Stimulated activated CD4-positive, alpha-beta T cell treated with anti-CD3 and anti-CD28 coated beads, Interleukin-4, amount 100 ng/mL, for 1 hour (primary cell): Measurements from ENCODE around the gene KCNK3.

Experiments used
- DNase-seq: peaks from one replicate; pipeline ENCODE4 v3.0.0-alpha.2; 2020

Gene KCNK3

GRCh38 chr2:26715528-26716270 lies 23.2 kb downstream of the KCNK3 start:
- no peak for DNase-seq

DNA sequence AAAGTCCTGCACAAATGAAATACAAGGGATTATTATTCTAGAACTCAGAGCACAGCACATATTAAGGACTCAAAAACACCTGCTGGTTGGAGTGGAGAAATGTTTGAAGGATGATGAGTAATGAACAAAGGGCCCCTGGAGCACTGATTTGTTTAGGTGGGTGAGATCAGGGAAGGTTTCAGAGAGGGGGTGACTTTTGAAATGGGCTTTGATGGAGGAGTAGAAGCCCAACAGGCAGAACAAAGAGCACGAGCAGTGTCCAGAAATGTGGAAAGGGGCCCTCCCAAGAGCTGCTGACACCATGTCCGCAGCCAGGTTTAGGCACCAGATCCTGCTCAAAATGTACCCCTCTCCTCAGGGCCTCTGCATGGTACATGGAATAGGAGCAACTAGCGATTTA lies 23.8 kb downstream of the KCNK3 start:
- no peak for DNase-seq

GRCh38 chr2:26716769-26717168 lies 24.2 kb downstream of the KCNK3 start:
- DNase-seq: no peak

DNA sequence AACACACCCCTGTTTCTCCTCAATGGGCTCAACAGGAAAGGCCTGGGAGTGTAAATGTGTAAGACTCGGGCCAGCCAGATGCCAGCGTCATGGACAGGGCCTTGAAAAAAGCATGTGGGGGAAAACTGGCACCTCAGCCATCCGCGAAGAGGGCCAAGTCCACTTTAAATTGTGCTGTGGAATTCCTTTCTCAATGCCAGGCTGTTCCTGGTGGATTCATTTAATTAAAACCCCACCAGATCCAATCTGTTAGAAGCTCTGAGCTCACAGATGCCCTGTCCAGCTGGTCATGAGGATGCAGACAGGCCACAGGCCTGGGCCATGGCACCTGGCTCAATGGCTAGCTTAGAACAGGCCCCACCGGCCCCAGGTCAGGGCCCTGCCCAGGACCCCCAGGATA lies 24.8 kb downstream of the KCNK3 start:
- no peak for DNase-seq

GRCh38 chr2:26718949-26719686 lies 26.6 kb downstream of the KCNK3 start:
- no peak for DNase-seq

- no peak for DNase-seq
Observed at GRCh38 chr2:26720322-26721114, 28.0 kb downstream of the KCNK3 start.

GRCh38 chr2:26721115-26722032 lies 28.9 kb downstream of the KCNK3 start:
- DNase-seq: no peak

DNA sequence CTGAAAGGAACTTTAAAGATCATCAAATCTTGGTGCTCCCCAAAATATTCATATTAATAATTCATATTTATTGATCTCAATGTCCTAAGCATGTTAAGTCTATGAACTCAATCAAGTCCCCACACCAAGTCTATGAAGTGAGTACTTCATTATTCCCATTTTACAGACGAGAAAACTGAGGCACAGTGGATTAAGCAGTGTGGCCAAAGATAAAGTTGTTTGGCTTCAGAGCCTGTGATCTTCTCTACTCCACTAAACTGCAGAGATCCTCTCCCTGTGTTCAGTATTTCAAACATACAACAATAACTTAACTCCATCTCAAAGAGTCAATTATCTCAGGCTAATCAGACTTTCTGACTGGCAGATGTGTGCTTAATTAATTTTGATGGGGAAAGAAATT lies 29.8 kb downstream of the KCNK3 start:
- DNase-seq: no peak

- no peak for DNase-seq
Observed at GRCh38 chr2:26722911-26723310, 30.4 kb downstream of the KCNK3 start.

- no peak for DNase-seq
Observed at GRCh38 chr2:26723475-26723874, 31.0 kb downstream of the KCNK3 start.

DNA sequence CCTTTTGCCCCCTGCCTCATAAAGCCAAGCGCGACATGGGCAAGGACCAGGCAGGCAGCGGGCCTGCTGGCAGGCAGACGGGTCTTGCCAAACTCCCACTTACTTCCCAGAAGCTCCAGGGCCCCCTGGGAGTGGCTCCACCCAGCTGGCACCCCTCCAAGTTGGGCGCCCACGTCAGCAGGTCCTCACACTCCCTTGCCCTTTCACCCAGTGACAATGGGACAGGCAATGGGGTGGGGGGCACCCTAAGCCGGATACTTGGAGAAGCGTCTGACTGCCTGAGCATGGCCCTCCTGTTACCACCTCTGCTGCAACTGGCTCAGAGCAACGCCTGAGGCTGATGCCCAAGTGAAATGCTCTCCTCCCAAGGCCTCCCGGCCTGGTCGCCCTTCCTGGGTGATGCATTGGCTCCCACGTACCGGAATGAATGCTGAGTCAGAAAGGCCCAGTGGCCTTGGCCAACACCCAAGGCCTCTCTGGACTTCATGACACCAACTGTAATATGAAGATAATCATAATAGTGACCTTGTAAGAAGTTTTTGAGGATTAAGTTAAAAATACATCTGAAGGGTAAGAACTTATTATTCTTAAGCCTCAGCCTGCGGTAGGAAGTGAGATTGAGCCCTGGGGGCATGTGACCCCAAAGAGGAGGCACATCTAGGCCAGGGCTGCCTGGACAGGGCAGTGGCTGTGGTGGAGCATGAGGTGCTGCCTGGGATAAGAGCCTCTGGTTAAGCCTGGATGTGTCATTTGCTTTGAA lies 31.6 kb downstream of the KCNK3 start:
- no peak for DNase-seq

- no peak for DNase-seq
Observed at GRCh38 chr2:26724784-26725520, 32.4 kb downstream of the KCNK3 start.

- no peak for DNase-seq
Observed at GRCh38 chr2:26725521-26725820, 32.9 kb downstream of the KCNK3 start.

- DNase-seq: no peak
Observed at GRCh38 chr2:26726228-26726627, 33.7 kb downstream of the KCNK3 start.

GRCh38 chr2:26727641-26728561 lies 35.4 kb downstream of the KCNK3 start:
- DNase-seq: peak; percentile 25

DNA sequence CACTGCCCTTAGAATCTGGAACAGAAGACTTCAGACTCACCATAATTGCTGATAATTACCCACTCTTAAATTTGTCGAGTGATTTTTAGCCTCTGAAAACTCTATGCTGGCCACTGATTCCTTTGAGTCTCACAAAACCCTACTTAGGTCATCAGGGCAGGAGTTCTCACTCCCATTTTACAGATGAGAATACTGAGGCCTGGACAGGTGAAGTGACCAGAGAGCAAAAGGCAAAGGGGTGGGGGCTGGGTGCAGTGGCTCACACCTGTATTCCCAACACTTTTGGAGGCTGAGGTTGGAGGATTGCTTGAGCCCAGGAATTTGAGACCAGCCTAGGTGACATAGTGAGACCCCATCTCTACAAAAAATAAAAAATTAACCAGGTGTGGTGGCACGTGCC lies 36.8 kb downstream of the KCNK3 start:
- DNase-seq: no peak

GRCh38 chr2:26730549-26731344 lies 38.2 kb downstream of the KCNK3 start:
- no peak for DNase-seq

- no peak for DNase-seq
Observed at GRCh38 chr2:26731714-26732113, 39.2 kb downstream of the KCNK3 start.

GRCh38 chr2:26732446-26732845 lies 39.9 kb downstream of the KCNK3 start:
- DNase-seq: no peak
